Ovary (tissue), 3 donors: ENCODE measurements around the gene SLIT2.

Source experiments
- EP300 ChIP-seq: sonication (generic); formaldehyde crosslinking; IDR thresholded peaks from one replicate; pipeline ENCODE4 v1.6.1; 2017; ENCODE audit warnings: antibody characterized with exemption
- TF ChIP-seq, protein P1 (sequence below), 3 donors: fragments of 450-650 bp in 2 of 3; fragments of 200-600 bp in 1 of 3; IDR thresholded peaks; one replicate each; pipeline versions ENCODE4 v1.5.1 to v1.8.0; 2016 to 2022; ENCODE audit warnings: antibody characterized with exemption in 3 of 3, mild to moderate bottlenecking in 1 of 3
- donor health status: DM: no; HTN: no; CAD: no.

DNA sequence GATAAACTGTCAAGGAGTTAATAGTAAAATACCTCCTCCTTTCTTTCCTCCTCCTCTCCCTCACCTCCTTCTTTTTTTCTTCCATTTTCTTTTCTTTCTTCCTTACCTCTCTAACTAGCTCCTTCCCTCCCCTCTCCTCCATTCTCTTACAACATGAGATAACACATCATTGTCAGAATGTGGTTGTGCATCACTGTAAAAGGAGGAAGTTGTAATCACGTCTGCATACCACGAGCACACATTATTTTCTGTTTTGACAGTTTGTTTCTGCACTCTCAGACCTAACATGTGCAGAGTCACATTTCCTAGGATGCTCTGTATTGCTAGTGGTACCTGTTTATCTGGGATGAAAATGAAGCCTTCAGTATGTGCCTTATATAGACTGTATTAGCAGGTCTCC is 9.1 kb downstream of the SLIT2 start:
- TF ChIP-seq, protein P1, sequence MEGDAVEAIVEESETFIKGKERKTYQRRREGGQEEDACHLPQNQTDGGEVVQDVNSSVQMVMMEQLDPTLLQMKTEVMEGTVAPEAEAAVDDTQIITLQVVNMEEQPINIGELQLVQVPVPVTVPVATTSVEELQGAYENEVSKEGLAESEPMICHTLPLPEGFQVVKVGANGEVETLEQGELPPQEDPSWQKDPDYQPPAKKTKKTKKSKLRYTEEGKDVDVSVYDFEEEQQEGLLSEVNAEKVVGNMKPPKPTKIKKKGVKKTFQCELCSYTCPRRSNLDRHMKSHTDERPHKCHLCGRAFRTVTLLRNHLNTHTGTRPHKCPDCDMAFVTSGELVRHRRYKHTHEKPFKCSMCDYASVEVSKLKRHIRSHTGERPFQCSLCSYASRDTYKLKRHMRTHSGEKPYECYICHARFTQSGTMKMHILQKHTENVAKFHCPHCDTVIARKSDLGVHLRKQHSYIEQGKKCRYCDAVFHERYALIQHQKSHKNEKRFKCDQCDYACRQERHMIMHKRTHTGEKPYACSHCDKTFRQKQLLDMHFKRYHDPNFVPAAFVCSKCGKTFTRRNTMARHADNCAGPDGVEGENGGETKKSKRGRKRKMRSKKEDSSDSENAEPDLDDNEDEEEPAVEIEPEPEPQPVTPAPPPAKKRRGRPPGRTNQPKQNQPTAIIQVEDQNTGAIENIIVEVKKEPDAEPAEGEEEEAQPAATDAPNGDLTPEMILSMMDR (IDR thresholded peaks at IDR 0.05) = no peak
- TF ChIP-seq EP300 = no peak
